SK-N-SH (cell line): Measurements from ENCODE around the gene APBA2. TPM values are rescaled to one million over a fixed set of nuclear protein-coding genes. Genes with fewer than 3 reads are reported as not detected.

ENCODE experiments used
- CTCF ChIA-PET: fragments of 300-600, 350-600 bp; formaldehyde crosslinking; extraction: SDS; loops from one replicate; lab custom pipeline; 2021; lab: Yijun Ruan, JAX
- POLR2A ChIA-PET: fragments of 350-600 bp; sonication (Branson Sonifier 250); formaldehyde crosslinking; extraction: SDS; loops from one replicate; lab custom pipeline; 2020; ENCODE audit warnings: antibody characterized with exemption, inconsistent platforms; lab: Yijun Ruan, JAX
- DNase-seq: peaks from one replicate; pipeline ENCODE4 v3.0.0; 2012
- H2AFZ ChIP-seq: fragments of 200-600 bp; sonication (generic); 2 replicates; pipeline ENCODE4 v1.8.1; 2016; ENCODE audit warnings: antibody characterized with exemption, mild to moderate bottlenecking, low read depth
- H3F3A ChIP-seq: fragments of 200-600 bp; sonication (generic); replicated peaks from 2 replicates; pipeline ENCODE3; 2016; ENCODE audit warnings: antibody characterized with exemption, mild to moderate bottlenecking; ENCODE audit not compliant: insufficient read depth
- H3K27ac ChIP-seq, 2 experiments: fragments of 200-500 bp in 1 of 2; fragments of 200-600 bp in 1 of 2; sonication (Bioruptor generic) in 1 of 2; sonication (generic), shearing (Covaris generic) in 1 of 2; 2 replicates each; pipeline versions ENCODE4 v1.5.1 to v1.6.1; 2014 to 2016; ENCODE audit warnings: low read depth in 2 of 2, inconsistent platforms in 1 of 2, low read length in 1 of 2, mild to moderate bottlenecking in 1 of 2, mixed read lengths in 1 of 2
- H3K27me3 ChIP-seq: fragments of 200-600 bp; sonication (generic), shearing (Covaris generic); 2 replicates; pipeline ENCODE4 v1.6.1; 2016; ENCODE audit warnings: mixed run types; ENCODE audit not compliant: insufficient read depth
- H3K36me3 ChIP-seq, 2 experiments: fragments of 200-500 bp in 1 of 2; fragments of 200-600 bp in 1 of 2; sonication (Bioruptor generic) in 1 of 2; sonication (generic) in 1 of 2; replicated peaks in 1 of 2; 2 replicates each; pipeline versions ENCODE3 to v1.5.1; 2014 to 2016; ENCODE audit warnings: low read length in 1 of 2, mild to moderate bottlenecking in 1 of 2; ENCODE audit not compliant: insufficient read depth in 2 of 2, control insufficient read depth in 1 of 2
- H3K4me1 ChIP-seq, 2 experiments: fragments of 200-500 bp in 1 of 2; fragments of 200-600 bp in 1 of 2; sonication (Bioruptor generic) in 1 of 2; sonication (generic), shearing (Covaris generic) in 1 of 2; 2 replicates each; pipeline versions ENCODE4 v1.5.1 to v1.6.1; 2014 to 2016; ENCODE audit warnings: low read depth in 1 of 2, low read length in 1 of 2, mixed run types in 1 of 2; ENCODE audit not compliant: insufficient read depth in 2 of 2, control insufficient read depth in 1 of 2
- H3K4me2 ChIP-seq: fragments of 200-600 bp; sonication (generic), shearing (Covaris generic); 2 replicates; pipeline ENCODE4 v1.6.1; 2017; ENCODE audit warnings: mixed run types
- H3K4me3 ChIP-seq, 2 experiments: fragments of 200-500 bp in 1 of 2; fragments of 200-600 bp in 1 of 2; sonication (Bioruptor generic) in 1 of 2; sonication (generic), shearing (Covaris generic) in 1 of 2; 2 replicates each; pipeline versions ENCODE4 v1.5.1 to v1.8.1; 2014 to 2016; ENCODE audit warnings: low read depth in 2 of 2, inconsistent platforms in 1 of 2, low read length in 1 of 2, mild to moderate bottlenecking in 1 of 2, mixed read lengths in 1 of 2, moderate library complexity in 1 of 2
- H3K79me2 ChIP-seq: fragments of 200-600 bp; sonication (generic); 2 replicates; pipeline ENCODE4 v1.8.1; 2017; ENCODE audit warnings: mild to moderate bottlenecking; ENCODE audit not compliant: insufficient read depth
- H3K9ac ChIP-seq: fragments of 200-600 bp; sonication (generic); 2 replicates; pipeline ENCODE4 v1.6.1; 2017; ENCODE audit warnings: mixed run types
- H3K9me2 ChIP-seq: fragments of 200-600 bp; sonication (generic); 2 replicates; pipeline ENCODE4 v1.6.1; 2017; ENCODE audit warnings: mixed run types
- H3K9me3 ChIP-seq: fragments of 200-600 bp; sonication (generic); 2 replicates; pipeline ENCODE4 v1.6.1; 2017; ENCODE audit warnings: mixed run types, mild to moderate bottlenecking, moderate library complexity
- H4K20me1 ChIP-seq: fragments of 200-600 bp; sonication (generic); 2 replicates; pipeline ENCODE4 v1.6.1; 2017; ENCODE audit warnings: mild to moderate bottlenecking, mixed run types; ENCODE audit not compliant: insufficient read depth
- CHD2 ChIP-seq: fragments of 150-350 bp; IDR thresholded peaks from 2 replicates; pipeline ENCODE4 v1.6.1; 2018; ENCODE audit warnings: low read length; ENCODE audit not compliant: partially characterized antibody
- ELF1 ChIP-seq: IDR thresholded peaks from 2 replicates; pipeline ENCODE4 v1.4.0; 2012
- FOSL2 ChIP-seq: IDR thresholded peaks from 2 replicates; pipeline ENCODE4 v1.4.0; 2012; ENCODE audit warnings: low read depth, mild to moderate bottlenecking, moderate library complexity, borderline replicate concordance
- FOXM1 ChIP-seq: IDR thresholded peaks from 2 replicates; pipeline ENCODE4 v1.4.0; 2012; ENCODE audit warnings: low read depth, mild to moderate bottlenecking
- GABPA ChIP-seq: IDR thresholded peaks from 2 replicates; pipeline ENCODE4 v1.4.0; 2012; ENCODE audit warnings: low read depth, mild to moderate bottlenecking
- JUND ChIP-seq: IDR thresholded peaks from 2 replicates; pipeline ENCODE4 v1.4.0; 2012
- MXI1 ChIP-seq: IDR thresholded peaks from 2 replicates; pipeline ENCODE4 v1.6.1; 2012; ENCODE audit warnings: mild to moderate bottlenecking, low read depth, low read length, improper control_type of control experiment
- NRF1 ChIP-seq: IDR thresholded peaks from 2 replicates; pipeline ENCODE4 v1.6.1; 2012; ENCODE audit warnings: low read depth, mild to moderate bottlenecking, low read length
- RCOR1 ChIP-seq: fragments of 150-350 bp; IDR thresholded peaks from 2 replicates; pipeline ENCODE4 v1.6.1; 2017; ENCODE audit warnings: antibody characterized with exemption, low read length
- RFX5 ChIP-seq: IDR thresholded peaks from 2 replicates; pipeline ENCODE4 v1.6.1; 2012; ENCODE audit warnings: mild to moderate bottlenecking, improper control_type of control experiment, low read length
- TAF1 ChIP-seq: IDR thresholded peaks from 2 replicates; pipeline ENCODE4 v1.6.1; 2012; ENCODE audit warnings: low read depth, mild to moderate bottlenecking, low read length, moderate library complexity, borderline replicate concordance
- WGBS: methylation state at CpG from one replicate; pipeline ENCODE4 v1.1.6; 2017; ENCODE audit warnings: low lambda C conversion rate; 5-methylcytosine and 5-hydroxymethylcytosine counted together
- polyA plus RNA-seq, 3 experiments: library from polyadenylated mRNA; depleted of rRNA; stranded (reverse); fragments of >200 nt; gene quantifications; 2 replicates each; pipeline ENCODE4 v1.2.3, GENCODE V29; 2012
- TF ChIP-seq, protein P1 (sequence below): IDR thresholded peaks from 2 replicates; pipeline ENCODE4; 2012
- TF ChIP-seq, protein P2 (sequence below): fragments of 200-600 bp; sonication (generic); IDR thresholded peaks from 2 replicates; pipeline ENCODE4 v1.6.1; 2017; ENCODE audit warnings: antibody characterized with exemption, mild to moderate bottlenecking, moderate library complexity
- TF ChIP-seq, protein P3 (sequence below): fragments of 150-350 bp; IDR thresholded peaks from 2 replicates; pipeline ENCODE4 v1.6.1; 2017; ENCODE audit warnings: antibody characterized with exemption, low read length, low read depth, borderline replicate concordance
- TF ChIP-seq, protein P4 (sequence below): fragments of 150-350 bp; IDR thresholded peaks from 2 replicates; pipeline ENCODE4 v1.6.1; 2016; ENCODE audit warnings: mild to moderate bottlenecking, low read depth, low read length
- TF ChIP-seq, protein P5 (sequence below): IDR thresholded peaks from 2 replicates; pipeline ENCODE4 v1.4.0; 2012; ENCODE audit warnings: low read depth, borderline replicate concordance

Gene APBA2
- polyA plus RNA-seq, 1 of the 3 experiments (the other 2 are of a cell fraction), result 12.7 TPM

DNA sequence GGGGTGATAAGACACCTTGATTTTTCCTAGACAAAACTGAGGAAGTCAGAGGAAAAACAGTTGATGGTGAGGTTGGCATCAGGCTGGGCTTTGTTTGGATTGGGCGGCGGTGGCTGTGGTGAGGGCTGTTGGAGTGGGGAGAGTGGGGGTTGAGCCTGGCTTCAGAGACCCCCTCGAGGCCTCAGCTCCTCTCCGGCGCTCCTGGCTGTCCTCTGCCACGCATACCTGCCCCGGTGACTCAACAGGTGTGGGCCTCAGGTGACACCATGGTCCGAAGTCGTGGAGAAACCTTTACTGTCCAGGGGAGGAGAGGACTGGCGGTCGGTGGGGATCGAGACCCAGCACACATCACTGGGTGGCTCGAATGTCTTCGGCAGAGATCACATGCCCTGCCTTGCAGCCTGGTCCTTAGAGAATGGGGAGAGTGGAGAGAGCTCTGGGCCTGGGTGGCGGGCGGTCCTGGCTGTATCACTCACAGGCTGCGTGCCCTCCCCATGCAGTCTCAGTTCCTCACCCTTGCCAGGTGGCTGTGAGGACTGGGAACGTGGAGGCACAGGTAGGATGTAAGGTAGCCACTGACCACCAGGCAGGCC is 2.6 kb downstream of the APBA2 start:
- H3F3A ChIP-seq, result no peaks in the 10 kb centered on the region
- H3K9me3 ChIP-seq, result no peaks in the 10 kb centered on the region
- H3K4me3 ChIP-seq, result no peak overlapping the region
- TF ChIP-seq RCOR1 (no peak), CHD2 (no peak), JUND (no peak), ELF1 (no peak), TAF1 (no peak), MXI1 (no peak), NRF1 (no peak), FOSL2 (no peak), FOXM1 (no peak), GABPA (no peak), RFX5 (no peak)
- TF ChIP-seq, protein P1, sequence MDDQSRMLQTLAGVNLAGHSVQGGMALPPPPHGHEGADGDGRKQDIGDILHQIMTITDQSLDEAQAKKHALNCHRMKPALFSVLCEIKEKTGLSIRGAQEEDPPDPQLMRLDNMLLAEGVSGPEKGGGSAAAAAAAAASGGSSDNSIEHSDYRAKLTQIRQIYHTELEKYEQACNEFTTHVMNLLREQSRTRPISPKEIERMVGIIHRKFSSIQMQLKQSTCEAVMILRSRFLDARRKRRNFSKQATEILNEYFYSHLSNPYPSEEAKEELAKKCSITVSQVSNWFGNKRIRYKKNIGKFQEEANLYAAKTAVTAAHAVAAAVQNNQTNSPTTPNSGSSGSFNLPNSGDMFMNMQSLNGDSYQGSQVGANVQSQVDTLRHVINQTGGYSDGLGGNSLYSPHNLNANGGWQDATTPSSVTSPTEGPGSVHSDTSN, result no peak
- TF ChIP-seq, protein P2, sequence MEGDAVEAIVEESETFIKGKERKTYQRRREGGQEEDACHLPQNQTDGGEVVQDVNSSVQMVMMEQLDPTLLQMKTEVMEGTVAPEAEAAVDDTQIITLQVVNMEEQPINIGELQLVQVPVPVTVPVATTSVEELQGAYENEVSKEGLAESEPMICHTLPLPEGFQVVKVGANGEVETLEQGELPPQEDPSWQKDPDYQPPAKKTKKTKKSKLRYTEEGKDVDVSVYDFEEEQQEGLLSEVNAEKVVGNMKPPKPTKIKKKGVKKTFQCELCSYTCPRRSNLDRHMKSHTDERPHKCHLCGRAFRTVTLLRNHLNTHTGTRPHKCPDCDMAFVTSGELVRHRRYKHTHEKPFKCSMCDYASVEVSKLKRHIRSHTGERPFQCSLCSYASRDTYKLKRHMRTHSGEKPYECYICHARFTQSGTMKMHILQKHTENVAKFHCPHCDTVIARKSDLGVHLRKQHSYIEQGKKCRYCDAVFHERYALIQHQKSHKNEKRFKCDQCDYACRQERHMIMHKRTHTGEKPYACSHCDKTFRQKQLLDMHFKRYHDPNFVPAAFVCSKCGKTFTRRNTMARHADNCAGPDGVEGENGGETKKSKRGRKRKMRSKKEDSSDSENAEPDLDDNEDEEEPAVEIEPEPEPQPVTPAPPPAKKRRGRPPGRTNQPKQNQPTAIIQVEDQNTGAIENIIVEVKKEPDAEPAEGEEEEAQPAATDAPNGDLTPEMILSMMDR, result no peak
- TF ChIP-seq, protein P3, sequence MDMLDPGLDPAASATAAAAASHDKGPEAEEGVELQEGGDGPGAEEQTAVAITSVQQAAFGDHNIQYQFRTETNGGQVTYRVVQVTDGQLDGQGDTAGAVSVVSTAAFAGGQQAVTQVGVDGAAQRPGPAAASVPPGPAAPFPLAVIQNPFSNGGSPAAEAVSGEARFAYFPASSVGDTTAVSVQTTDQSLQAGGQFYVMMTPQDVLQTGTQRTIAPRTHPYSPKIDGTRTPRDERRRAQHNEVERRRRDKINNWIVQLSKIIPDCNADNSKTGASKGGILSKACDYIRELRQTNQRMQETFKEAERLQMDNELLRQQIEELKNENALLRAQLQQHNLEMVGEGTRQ, result no peak
- TF ChIP-seq, protein P4, sequence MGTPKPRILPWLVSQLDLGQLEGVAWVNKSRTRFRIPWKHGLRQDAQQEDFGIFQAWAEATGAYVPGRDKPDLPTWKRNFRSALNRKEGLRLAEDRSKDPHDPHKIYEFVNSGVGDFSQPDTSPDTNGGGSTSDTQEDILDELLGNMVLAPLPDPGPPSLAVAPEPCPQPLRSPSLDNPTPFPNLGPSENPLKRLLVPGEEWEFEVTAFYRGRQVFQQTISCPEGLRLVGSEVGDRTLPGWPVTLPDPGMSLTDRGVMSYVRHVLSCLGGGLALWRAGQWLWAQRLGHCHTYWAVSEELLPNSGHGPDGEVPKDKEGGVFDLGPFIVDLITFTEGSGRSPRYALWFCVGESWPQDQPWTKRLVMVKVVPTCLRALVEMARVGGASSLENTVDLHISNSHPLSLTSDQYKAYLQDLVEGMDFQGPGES, result no peak
- TF ChIP-seq, protein P5, sequence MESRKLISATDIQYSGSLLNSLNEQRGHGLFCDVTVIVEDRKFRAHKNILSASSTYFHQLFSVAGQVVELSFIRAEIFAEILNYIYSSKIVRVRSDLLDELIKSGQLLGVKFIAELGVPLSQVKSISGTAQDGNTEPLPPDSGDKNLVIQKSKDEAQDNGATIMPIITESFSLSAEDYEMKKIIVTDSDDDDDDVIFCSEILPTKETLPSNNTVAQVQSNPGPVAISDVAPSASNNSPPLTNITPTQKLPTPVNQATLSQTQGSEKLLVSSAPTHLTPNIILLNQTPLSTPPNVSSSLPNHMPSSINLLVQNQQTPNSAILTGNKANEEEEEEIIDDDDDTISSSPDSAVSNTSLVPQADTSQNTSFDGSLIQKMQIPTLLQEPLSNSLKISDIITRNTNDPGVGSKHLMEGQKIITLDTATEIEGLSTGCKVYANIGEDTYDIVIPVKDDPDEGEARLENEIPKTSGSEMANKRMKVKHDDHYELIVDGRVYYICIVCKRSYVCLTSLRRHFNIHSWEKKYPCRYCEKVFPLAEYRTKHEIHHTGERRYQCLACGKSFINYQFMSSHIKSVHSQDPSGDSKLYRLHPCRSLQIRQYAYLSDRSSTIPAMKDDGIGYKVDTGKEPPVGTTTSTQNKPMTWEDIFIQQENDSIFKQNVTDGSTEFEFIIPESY, result no peak
- TF ChIP-seq, all 33 proteins: peak for 0
- Histone ChIP-seq H3K27ac (no peak overlapping the region), H4K20me1 (no peaks in the 10 kb centered on the region), H3K4me1 (peaks cover 0 to 39% of the 10 kb centered on the region in 2 experiments; a peak in 1 of 4 replicates), H2AFZ (no peak overlapping the region), H3K4me2 (no peak overlapping the region), H3K79me2 (no peaks in the 10 kb centered on the region), H3K9ac (no peak overlapping the region), H3K27me3 (no peaks in the 10 kb centered on the region), H3K36me3 (no peaks in the 10 kb centered on the region), H3K9me2 (no peaks in the 10 kb centered on the region)
- 95% methylated on average over 12 of the region's 18 CpGs for WGBS
- no peak for DNase-seq
- CTCF ChIA-PET, result interaction anchor here (1.4 to 2.3 kb wide), 4 partner anchors 14 to 202 kb away, joined by 6 to 11 read pairs (median 6); no protein-coding TSS in a partner anchor
- POLR2A ChIA-PET, result interaction anchor here (3.3 kb wide), 1 partner anchor 24 kb away, joined by 33 read pairs; no protein-coding TSS in a partner anchor
